ENCODE results near the gene MIOS. TPM values are rescaled to one million over a fixed set of nuclear protein-coding genes. Genes with fewer than 3 reads are reported as not detected.
"Not testable (repeated sequence)": the region's sequence is repeated elsewhere in the genome, so short reads cannot be mapped to it uniquely, and the experiment has no call there.

MIOS gene
- total RNA-seq, 1 donor from 2014 or later = 30.9 TPM

DNA sequence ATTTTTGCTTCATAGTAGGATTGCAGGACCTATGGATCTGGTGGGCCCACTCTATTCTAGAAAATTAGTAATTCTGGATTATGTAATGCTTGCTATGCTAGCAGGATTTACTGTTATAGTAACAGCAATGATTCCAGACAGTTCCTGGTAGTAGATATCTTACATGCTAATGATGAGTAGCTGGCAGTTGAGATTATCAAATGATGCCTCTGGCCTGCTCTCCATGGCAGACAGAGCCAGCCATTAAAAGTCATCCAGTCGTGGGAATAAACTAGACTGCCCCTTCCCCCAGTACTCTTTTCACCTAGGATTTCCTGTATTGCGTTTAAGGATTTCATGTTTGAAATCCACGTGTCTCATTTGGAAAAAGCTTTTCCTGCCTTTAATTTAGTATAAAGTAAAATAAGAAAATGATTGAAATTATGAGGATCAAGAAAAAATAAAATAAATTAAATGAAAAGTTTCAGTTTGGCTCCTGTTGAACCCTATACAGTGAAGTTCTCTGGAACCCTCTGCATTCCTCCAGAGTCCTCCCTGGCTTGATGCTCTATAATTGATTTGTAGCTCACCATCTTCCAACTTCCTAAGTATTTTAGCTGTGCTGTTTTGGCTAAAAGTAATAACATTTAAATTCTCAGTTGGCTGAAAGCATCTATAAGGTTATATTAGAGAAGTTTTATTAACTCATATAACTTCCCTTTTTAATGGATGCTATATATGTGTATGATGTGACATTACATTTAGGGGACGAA is 88.5 kb downstream of the MIOS start:
- Mint-ChIP-seq H3K4me3 (ENCODE audit: unreplicated experiment) (no peak overlapping the region), H3K27ac (ENCODE audit: unreplicated experiment) (no peak overlapping the region), H3K36me3 (ENCODE audit: unreplicated experiment) (peaks cover 15% of the 10 kb centered on the region), H3K9me3 (ENCODE audit: unreplicated experiment) (peaks cover 5% of the 10 kb centered on the region), H3K27me3 (ENCODE audit: unreplicated experiment) (peaks cover 2% of the 10 kb centered on the region), H3K4me1 (ENCODE audit: low read depth, unreplicated experiment) (peaks cover 4% of the 10 kb centered on the region)
- no peak for DNase-seq
- TF ChIP-seq, protein P1, sequence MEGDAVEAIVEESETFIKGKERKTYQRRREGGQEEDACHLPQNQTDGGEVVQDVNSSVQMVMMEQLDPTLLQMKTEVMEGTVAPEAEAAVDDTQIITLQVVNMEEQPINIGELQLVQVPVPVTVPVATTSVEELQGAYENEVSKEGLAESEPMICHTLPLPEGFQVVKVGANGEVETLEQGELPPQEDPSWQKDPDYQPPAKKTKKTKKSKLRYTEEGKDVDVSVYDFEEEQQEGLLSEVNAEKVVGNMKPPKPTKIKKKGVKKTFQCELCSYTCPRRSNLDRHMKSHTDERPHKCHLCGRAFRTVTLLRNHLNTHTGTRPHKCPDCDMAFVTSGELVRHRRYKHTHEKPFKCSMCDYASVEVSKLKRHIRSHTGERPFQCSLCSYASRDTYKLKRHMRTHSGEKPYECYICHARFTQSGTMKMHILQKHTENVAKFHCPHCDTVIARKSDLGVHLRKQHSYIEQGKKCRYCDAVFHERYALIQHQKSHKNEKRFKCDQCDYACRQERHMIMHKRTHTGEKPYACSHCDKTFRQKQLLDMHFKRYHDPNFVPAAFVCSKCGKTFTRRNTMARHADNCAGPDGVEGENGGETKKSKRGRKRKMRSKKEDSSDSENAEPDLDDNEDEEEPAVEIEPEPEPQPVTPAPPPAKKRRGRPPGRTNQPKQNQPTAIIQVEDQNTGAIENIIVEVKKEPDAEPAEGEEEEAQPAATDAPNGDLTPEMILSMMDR (IDR thresholded peaks at IDR 0.05; ENCODE audit: partially characterized antibody, unreplicated experiment) = no peak

DNA sequence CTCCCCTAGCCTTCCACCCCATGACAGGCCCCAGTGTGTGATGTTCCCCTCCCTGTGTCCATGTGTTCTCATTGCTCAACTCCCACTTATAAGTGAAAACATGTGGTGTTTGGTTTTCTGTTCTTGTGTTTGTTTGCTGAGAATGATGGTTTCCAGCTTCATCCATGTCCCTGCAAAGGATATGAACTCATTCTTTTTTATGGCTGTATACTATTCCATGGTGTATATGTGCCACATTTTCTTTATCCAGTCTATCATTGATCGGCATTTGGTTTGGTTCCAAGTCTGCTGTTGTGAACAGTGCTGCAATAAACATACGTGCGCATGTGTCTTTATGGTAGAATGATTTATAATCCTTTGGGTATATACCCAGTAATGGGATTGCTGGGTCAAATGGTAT is 89.8 kb downstream of the MIOS start:
- not testable (repeated sequence) for DNase-seq; H3K27ac Mint-ChIP-seq (ENCODE audit: unreplicated experiment); H3K27me3 Mint-ChIP-seq (ENCODE audit: unreplicated experiment); H3K4me1 Mint-ChIP-seq (ENCODE audit: low read depth, unreplicated experiment); H3K4me3 Mint-ChIP-seq (ENCODE audit: unreplicated experiment); H3K9me3 Mint-ChIP-seq (ENCODE audit: unreplicated experiment)
- H3K36me3 Mint-ChIP-seq (ENCODE audit: unreplicated experiment) = peaks cover 15% of the 10 kb centered on the region

Other genes starting within 250 kb of the MIOS start
- gene COL28A1, start 31.0 kb upstream of the MIOS start, total RNA-seq (ENCODE audit: unreplicated experiment) = 0.39 TPM
- 5.2 TPM for gene UMAD1, start 73.9 kb downstream of the MIOS start, total RNA-seq (ENCODE audit: unreplicated experiment)
- gene RPA3, start 151.7 kb downstream of the MIOS start, total RNA-seq (ENCODE audit: unreplicated experiment) = 20.7 TPM